HEK293 (cell line): ENCODE results near the gene APOL1.
"Not testable (repeated sequence)": the region's sequence is repeated elsewhere in the genome, so short reads cannot be mapped to it uniquely, and the experiment has no call there.

Source experiments
- CTCF ChIA-PET: fragments of 350-600 bp; formaldehyde crosslinking; extraction: SDS; loops from one replicate; lab custom pipeline; 2021; ENCODE audit warnings: antibody characterized with exemption; lab: Yijun Ruan, JAX
- POLR2A ChIA-PET: fragments of 300-600 bp; formaldehyde crosslinking; extraction: SDS; loops from one replicate; lab custom pipeline; 2020; ENCODE audit warnings: antibody characterized with exemption, inconsistent platforms; lab: Yijun Ruan, JAX
- H3K27ac ChIP-seq: fragments of 200-500 bp; sonication (Bioruptor generic); 2 replicates; pipeline ENCODE4 v1.5.1; 2014; ENCODE audit warnings: low read depth, low read length, control low read depth, inconsistent platforms; ENCODE audit errors: extremely low read depth
- H3K36me3 ChIP-seq, 2 experiments: fragments of 200-500 bp in 1 of 2; sonication (Bioruptor generic) in 1 of 2; 1 replicate in 1 of 2; 2 replicates in 1 of 2; pipeline ENCODE4 v1.5.1; 2014 to 2017; ENCODE audit warnings: inconsistent platforms in 2 of 2, low read length in 2 of 2; ENCODE audit not compliant: control insufficient read depth in 2 of 2, insufficient read depth in 1 of 2
- H3K4me1 ChIP-seq: fragments of 200-500 bp; sonication (Bioruptor generic); 2 replicates; pipeline ENCODE4 v1.5.1; 2014; ENCODE audit warnings: mild to moderate bottlenecking, low read length, inconsistent platforms; ENCODE audit not compliant: control insufficient read depth, insufficient read depth
- H3K4me3 ChIP-seq: 2 replicates; pipeline ENCODE4 v1.5.1; 2011; ENCODE audit warnings: low read depth, mild to moderate bottlenecking, control low read depth, low read length, moderate library complexity
- H3K9me3 ChIP-seq: fragments of 200-500 bp; sonication (Bioruptor generic); 2 replicates; pipeline ENCODE4 v1.5.1; 2014; ENCODE audit warnings: low read depth, low read length, inconsistent platforms; ENCODE audit not compliant: control insufficient read depth, insufficient read depth
- BCL11A ChIP-seq: fragments of 450-650 bp; formaldehyde crosslinking; IDR thresholded peaks from 2 replicates; pipeline ENCODE4 v1.5.1; 2016; ENCODE audit warnings: low read depth, missing biosample characterization, missing genetic modification characterization
- TCF7L2 ChIP-seq: IDR thresholded peaks from 2 replicates; pipeline ENCODE4 v1.6.1; 2011; ENCODE audit warnings: low read depth, mild to moderate bottlenecking, inconsistent platforms, low read length, moderate library complexity, borderline replicate concordance
- WT1 ChIP-seq: fragments of 450-650 bp; formaldehyde crosslinking; IDR thresholded peaks from 2 replicates; pipeline ENCODE4 v1.5.1; 2016; ENCODE audit warnings: missing biosample characterization, missing genetic modification characterization
- ZBTB1 ChIP-seq: fragments of 450-650 bp; formaldehyde crosslinking; IDR thresholded peaks from 2 replicates; pipeline ENCODE4 v1.5.1; 2016; ENCODE audit warnings: missing biosample characterization, missing genetic modification characterization
- ZBTB21 ChIP-seq: fragments of 450-650 bp; formaldehyde crosslinking; IDR thresholded peaks from 2 replicates; pipeline ENCODE4 v1.5.1; 2017; ENCODE audit warnings: missing biosample characterization, missing genetic modification characterization
- ZFHX2 ChIP-seq: fragments of 450-650 bp; formaldehyde crosslinking; conservative IDR thresholded peaks from 2 replicates; pipeline ENCODE4 v1.5.1; 2016; ENCODE audit warnings: missing biosample characterization, missing genetic modification characterization
- ZFP37 ChIP-seq: fragments of 450-650 bp; formaldehyde crosslinking; IDR thresholded peaks from 2 replicates; pipeline ENCODE4 v1.5.1; 2016; ENCODE audit warnings: missing biosample characterization, missing genetic modification characterization
- ZNF10 ChIP-seq: fragments of 450-650 bp; formaldehyde crosslinking; IDR thresholded peaks from 2 replicates; pipeline ENCODE4 v1.5.1; 2017; ENCODE audit warnings: missing biosample characterization, missing genetic modification characterization
- ZNF121 ChIP-seq: fragments of 450-650 bp; formaldehyde crosslinking; IDR thresholded peaks from 2 replicates; pipeline ENCODE4 v1.5.1; 2016; ENCODE audit warnings: missing biosample characterization, missing genetic modification characterization
- ZNF132 ChIP-seq: fragments of 450-650 bp; formaldehyde crosslinking; IDR thresholded peaks from 2 replicates; pipeline ENCODE4 v1.5.1; 2017; ENCODE audit warnings: missing biosample characterization, missing genetic modification characterization, borderline replicate concordance
- ZNF292 ChIP-seq: fragments of 450-650 bp; formaldehyde crosslinking; IDR thresholded peaks from 2 replicates; pipeline ENCODE4 v1.5.1; 2016; ENCODE audit warnings: low read depth, missing biosample characterization, missing genetic modification characterization, borderline replicate concordance
- ZNF302 ChIP-seq: fragments of 450-650 bp; formaldehyde crosslinking; IDR thresholded peaks from 2 replicates; pipeline ENCODE4 v1.5.1; 2016; ENCODE audit warnings: missing biosample characterization, missing genetic modification characterization, low read depth
- ZNF366 ChIP-seq: fragments of 450-650 bp; formaldehyde crosslinking; conservative IDR thresholded peaks from 2 replicates; pipeline ENCODE4 v1.5.1; 2016; ENCODE audit warnings: missing biosample characterization, missing genetic modification characterization
- ZNF394 ChIP-seq: fragments of 450-650 bp; formaldehyde crosslinking; IDR thresholded peaks from 2 replicates; pipeline ENCODE4 v1.5.1; 2016; ENCODE audit warnings: missing biosample characterization, missing genetic modification characterization, mild to moderate bottlenecking, moderate library complexity, borderline replicate concordance
- ZNF398 ChIP-seq: fragments of 450-650 bp; formaldehyde crosslinking; IDR thresholded peaks from 2 replicates; pipeline ENCODE4 v1.5.1; 2017; ENCODE audit warnings: missing biosample characterization, missing genetic modification characterization
- ZNF416 ChIP-seq: fragments of 450-650 bp; formaldehyde crosslinking; IDR thresholded peaks from 2 replicates; pipeline ENCODE4 v1.5.1; 2016; ENCODE audit warnings: missing biosample characterization, missing genetic modification characterization
- ZNF530 ChIP-seq: fragments of 450-650 bp; formaldehyde crosslinking; IDR thresholded peaks from 2 replicates; pipeline ENCODE4 v1.5.1; 2016; ENCODE audit warnings: low read depth, missing biosample characterization, missing genetic modification characterization
- ZNF571 ChIP-seq: fragments of 450-650 bp; formaldehyde crosslinking; IDR thresholded peaks from 2 replicates; pipeline ENCODE4 v1.5.0; 2017; ENCODE audit warnings: missing biosample characterization, missing genetic modification characterization
- ZNF837 ChIP-seq: fragments of 450-650 bp; formaldehyde crosslinking; IDR thresholded peaks from 2 replicates; pipeline ENCODE4 v1.5.1; 2016; ENCODE audit warnings: missing biosample characterization, missing genetic modification characterization
- ZXDB ChIP-seq: fragments of 450-650 bp; formaldehyde crosslinking; IDR thresholded peaks from 2 replicates; pipeline ENCODE4 v1.5.1; 2016; ENCODE audit warnings: missing biosample characterization, missing genetic modification characterization
- TF ChIP-seq, protein P1 (sequence below): fragments of 450-650 bp; formaldehyde crosslinking; IDR thresholded peaks from 2 replicates; pipeline ENCODE4 v1.5.1; 2017; ENCODE audit warnings: missing biosample characterization, missing genetic modification characterization
- TF ChIP-seq, protein P2 (sequence below): fragments of 450-650 bp; formaldehyde crosslinking; IDR thresholded peaks from 2 replicates; pipeline ENCODE4 v1.5.1; 2016; ENCODE audit warnings: missing biosample characterization, missing genetic modification characterization

Gene APOL1

DNA sequence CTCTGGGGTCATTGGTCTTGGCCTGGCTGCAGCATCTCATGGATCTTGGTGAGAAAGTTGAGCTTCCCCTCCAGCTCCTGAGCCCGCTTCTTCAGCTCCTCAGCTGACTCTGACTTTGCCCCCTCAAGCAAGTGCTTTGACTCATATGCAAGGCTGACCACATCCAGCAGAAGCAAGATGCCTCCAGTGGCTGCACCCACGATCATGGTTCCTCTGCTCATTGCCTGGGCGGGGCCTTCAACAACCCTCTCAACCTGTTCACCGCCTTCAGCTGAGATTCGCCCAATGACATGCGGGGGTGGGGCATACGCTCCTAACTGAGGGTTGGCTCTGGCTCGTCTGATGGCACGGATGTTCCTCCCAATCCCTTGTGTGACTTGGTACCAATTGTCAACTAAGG, 25.5 kb upstream of the APOL1 start:
- H3K36me3 ChIP-seq: peaks cover 0 to 45% of the 10 kb centered on the region in 2 experiments; a peak in 1 of 3 replicates
- ChIA-PET CTCF (interaction anchor here (1.2 kb wide), 1 partner anchor 12 kb away, joined by 5 read pairs; the partner anchor contains the start of gene APOL2), POLR2A (interaction anchor here (0.7 kb wide), 1 partner anchor 54 kb away, joined by 6 read pairs; no protein-coding TSS in a partner anchor)
- H3K27ac ChIP-seq: no peak overlapping the region
- no peaks in the 10 kb centered on the region for H3K9me3 ChIP-seq
- H3K4me3 ChIP-seq: no peak overlapping the region
- no peaks in the 10 kb centered on the region for H3K4me1 ChIP-seq
- TF ChIP-seq ZBTB1: no peak
- TF ChIP-seq ZNF366 (tag by site-specific recombination): no peak
- TF ChIP-seq ZNF837 (tag by site-specific recombination): no peak
- no peak for TF ChIP-seq TCF7L2
- TF ChIP-seq ZFHX2 (tag by site-specific recombination): no peak
- TF ChIP-seq ZNF292 (tag by site-specific recombination): no peak
- TF ChIP-seq ZBTB21 (tag by site-specific recombination): no peak
- no peak for TF ChIP-seq ZNF10 (tag by site-specific recombination)
- no peak for TF ChIP-seq ZNF394 (tag by site-specific recombination)
- TF ChIP-seq, all 188 proteins: peak for 0

GRCh38 chr22:36227806-36228205, 25.1 kb upstream of the APOL1 start:
- no peak for TF ChIP-seq ZFP37 (tag by site-specific recombination)
- no peak for TF ChIP-seq ZNF530 (tag by site-specific recombination)
- TF ChIP-seq, protein P1, sequence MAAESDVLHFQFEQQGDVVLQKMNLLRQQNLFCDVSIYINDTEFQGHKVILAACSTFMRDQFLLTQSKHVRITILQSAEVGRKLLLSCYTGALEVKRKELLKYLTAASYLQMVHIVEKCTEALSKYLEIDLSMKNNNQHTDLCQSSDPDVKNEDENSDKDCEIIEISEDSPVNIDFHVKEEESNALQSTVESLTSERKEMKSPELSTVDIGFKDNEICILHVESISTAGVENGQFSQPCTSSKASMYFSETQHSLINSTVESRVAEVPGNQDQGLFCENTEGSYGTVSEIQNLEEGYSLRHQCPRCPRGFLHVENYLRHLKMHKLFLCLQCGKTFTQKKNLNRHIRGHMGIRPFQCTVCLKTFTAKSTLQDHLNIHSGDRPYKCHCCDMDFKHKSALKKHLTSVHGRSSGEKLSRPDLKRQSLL (tag by site-specific recombination): no peak
- H3K4me1 ChIP-seq: no peaks in the 10 kb centered on the region
- H3K27ac ChIP-seq: no peak overlapping the region
- no peaks in the 10 kb centered on the region for H3K9me3 ChIP-seq
- ChIA-PET POLR2A (interaction anchor here (0.7 kb wide), 1 partner anchor 54 kb away, joined by 6 read pairs; no protein-coding TSS in a partner anchor), CTCF (interaction anchor here (1.2 kb wide), 1 partner anchor 11 kb away, joined by 5 read pairs; the partner anchor contains the start of gene APOL2)
- no peak overlapping the region for H3K4me3 ChIP-seq
- H3K36me3 ChIP-seq: peaks cover 0 to 49% of the 10 kb centered on the region in 2 experiments; a peak in 1 of 3 replicates

DNA sequence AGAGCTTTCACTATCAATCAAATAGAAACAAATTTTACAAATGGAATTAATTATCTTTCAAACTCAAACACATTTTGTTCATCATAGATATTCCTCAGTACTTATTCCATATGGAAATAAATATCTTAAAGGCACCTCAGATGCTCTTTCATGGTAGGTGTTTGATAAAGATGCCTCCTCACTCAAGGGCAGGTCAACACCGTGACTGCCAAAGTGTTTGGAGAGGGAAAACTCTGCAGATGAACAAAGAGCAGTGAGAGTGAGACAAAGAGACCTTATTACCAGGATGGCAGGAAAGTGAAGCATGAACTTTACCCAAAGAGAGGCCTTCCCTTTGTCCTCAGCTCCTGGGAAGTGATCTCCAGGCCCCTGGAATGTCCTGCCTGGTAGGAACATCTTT, 24.6 kb upstream of the APOL1 start:
- CTCF ChIA-PET: not testable (repeated sequence)

DNA sequence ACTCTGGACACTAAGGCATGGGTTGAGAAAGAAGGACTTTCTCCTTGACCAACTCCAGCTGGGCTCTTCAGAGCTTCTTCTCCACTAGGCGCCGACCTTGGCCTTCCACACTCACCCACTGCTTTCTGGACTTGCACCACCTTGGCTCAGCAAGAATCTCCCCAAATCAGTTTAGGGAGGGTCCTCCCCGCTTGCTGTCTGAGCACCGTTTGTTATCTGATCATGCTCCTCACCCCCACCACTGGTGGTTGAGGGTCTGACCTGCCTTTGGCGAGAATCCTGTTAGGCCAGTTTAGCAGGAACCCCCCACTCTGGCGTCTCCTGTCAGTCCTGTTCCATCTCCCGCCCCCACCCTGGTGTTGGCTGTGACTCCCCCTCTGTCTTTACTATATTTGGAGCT, 24.0 kb upstream of the APOL1 start:
- H3K9me3 ChIP-seq: no peaks in the 10 kb centered on the region
- TF ChIP-seq ZNF132 (no peak), BCL11A (tag by site-specific recombination) (no peak), ZNF398 (tag by site-specific recombination) (no peak), ZXDB (tag by site-specific recombination) (no peak), ZNF121 (tag by site-specific recombination) (no peak), WT1 (tag by site-specific recombination) (no peak), ZNF302 (tag by site-specific recombination) (no peak), ZNF416 (tag by site-specific recombination) (no peak), ZNF571 (no peak), ZNF10 (tag by site-specific recombination) (no peak)
- TF ChIP-seq, protein P2, sequence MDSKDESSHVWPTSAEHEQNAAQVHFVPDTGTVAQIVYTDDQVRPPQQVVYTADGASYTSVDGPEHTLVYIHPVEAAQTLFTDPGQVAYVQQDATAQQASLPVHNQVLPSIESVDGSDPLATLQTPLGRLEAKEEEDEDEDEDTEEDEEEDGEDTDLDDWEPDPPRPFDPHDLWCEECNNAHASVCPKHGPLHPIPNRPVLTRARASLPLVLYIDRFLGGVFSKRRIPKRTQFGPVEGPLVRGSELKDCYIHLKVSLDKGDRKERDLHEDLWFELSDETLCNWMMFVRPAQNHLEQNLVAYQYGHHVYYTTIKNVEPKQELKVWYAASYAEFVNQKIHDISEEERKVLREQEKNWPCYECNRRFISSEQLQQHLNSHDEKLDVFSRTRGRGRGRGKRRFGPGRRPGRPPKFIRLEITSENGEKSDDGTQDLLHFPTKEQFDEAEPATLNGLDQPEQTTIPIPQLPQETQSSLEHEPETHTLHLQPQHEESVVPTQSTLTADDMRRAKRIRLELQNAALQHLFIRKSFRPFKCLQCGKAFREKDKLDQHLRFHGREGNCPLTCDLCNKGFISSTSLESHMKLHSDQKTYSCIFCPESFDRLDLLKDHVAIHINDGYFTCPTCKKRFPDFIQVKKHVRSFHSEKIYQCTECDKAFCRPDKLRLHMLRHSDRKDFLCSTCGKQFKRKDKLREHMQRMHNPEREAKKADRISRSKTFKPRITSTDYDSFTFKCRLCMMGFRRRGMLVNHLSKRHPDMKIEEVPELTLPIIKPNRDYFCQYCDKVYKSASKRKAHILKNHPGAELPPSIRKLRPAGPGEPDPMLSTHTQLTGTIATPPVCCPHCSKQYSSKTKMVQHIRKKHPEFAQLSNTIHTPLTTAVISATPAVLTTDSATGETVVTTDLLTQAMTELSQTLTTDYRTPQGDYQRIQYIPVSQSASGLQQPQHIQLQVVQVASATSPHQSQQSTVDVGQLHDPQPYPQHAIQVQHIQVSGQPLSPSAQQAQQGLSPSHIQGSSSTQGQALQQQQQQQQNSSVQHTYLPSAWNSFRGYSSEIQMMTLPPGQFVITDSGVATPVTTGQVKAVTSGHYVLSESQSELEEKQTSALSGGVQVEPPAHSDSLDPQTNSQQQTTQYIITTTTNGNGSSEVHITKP: no peak
- H3K4me3 ChIP-seq: no peak overlapping the region
- peaks cover 0 to 60% of the 10 kb centered on the region in 2 experiments; a peak in 1 of 3 replicates for H3K36me3 ChIP-seq
- POLR2A ChIA-PET: no interaction called here
- H3K27ac ChIP-seq: no peak overlapping the region
- CTCF ChIA-PET: interaction anchor here (0.8 kb wide), 1 partner anchor 9 kb away, joined by 7 read pairs; no protein-coding TSS in a partner anchor
- H3K4me1 ChIP-seq: no peaks in the 10 kb centered on the region

More for the DNA sequence above, 24.6 kb upstream of the APOL1 start:
- H3K9me3 ChIP-seq, H3K4me1 ChIP-seq, H3K27ac ChIP-seq, H3K4me3 ChIP-seq, POLR2A ChIA-PET: not testable (repeated sequence)
- H3K36me3 ChIP-seq: peaks cover 0 to 55% of the 10 kb centered on the region in 2 experiments; a peak in 1 of 3 replicates
